Liver (tissue), 9 donors: Measurements from ENCODE around the gene GRK1. TPM values are rescaled to one million over a fixed set of nuclear protein-coding genes. Genes with fewer than 3 reads are reported as not detected.

Experiments used
- DNase-seq: peaks from one replicate; pipeline ENCODE4 v3.0.0-alpha.2; 2017; ENCODE audit warnings: low spot score
- H3K27ac ChIP-seq, 2 donors: one replicate each; pipeline ENCODE4 v1.7.0; 2013; ENCODE audit warnings: inconsistent platforms in 2 of 2, low read length in 2 of 2, control low read depth in 1 of 2, low read depth in 1 of 2, mild to moderate bottlenecking in 1 of 2
- H3K27me3 ChIP-seq, 4 donors: one replicate each; pipeline versions ENCODE4 v1.6.1 to v1.7.0; 2013; ENCODE audit warnings: low read length in 3 of 4, inconsistent platforms in 1 of 4, mild to moderate bottlenecking in 1 of 4, moderate library complexity in 1 of 4; ENCODE audit not compliant: control insufficient read depth in 4 of 4, insufficient read depth in 4 of 4
- H3K36me3 ChIP-seq, 4 donors: one replicate each; pipeline versions ENCODE4 v1.6.1 to v1.7.0; 2013; ENCODE audit warnings: low read length in 3 of 4, mild to moderate bottlenecking in 3 of 4, low read depth in 1 of 4, moderate library complexity in 1 of 4; ENCODE audit not compliant: control insufficient read depth in 4 of 4, insufficient read depth in 3 of 4
- H3K4me1 ChIP-seq, 4 donors: one replicate each; pipeline versions ENCODE4 v1.6.1 to v1.7.0; 2013; ENCODE audit warnings: low read length in 3 of 4, mild to moderate bottlenecking in 3 of 4, moderate library complexity in 1 of 4; ENCODE audit not compliant: control insufficient read depth in 4 of 4, insufficient read depth in 4 of 4
- H3K4me3 ChIP-seq, 3 donors: one replicate each; pipeline versions ENCODE4 v1.6.1 to v1.7.0; 2013; ENCODE audit warnings: low read length in 3 of 3, control low read depth in 1 of 3, low read depth in 1 of 3, mild to moderate bottlenecking in 1 of 3
- H3K9ac ChIP-seq, 2 donors: one replicate each; pipeline ENCODE4 v1.7.0; 2013; ENCODE audit warnings: low read length in 2 of 2, mild to moderate bottlenecking in 2 of 2, moderate library complexity in 2 of 2, control low read depth in 1 of 2, low read depth in 1 of 2
- H3K9me3 ChIP-seq, 4 donors: one replicate each; pipeline versions ENCODE4 v1.6.1 to v1.7.0; 2013; ENCODE audit warnings: low read length in 3 of 4; ENCODE audit not compliant: control insufficient read depth in 4 of 4
- EGR1 ChIP-seq, 2 donors: IDR thresholded peaks; 2 replicates each; pipeline ENCODE4 v1.6.1; 2016 to 2018; ENCODE audit warnings: antibody characterized with exemption in 2 of 2, low read depth in 2 of 2
- FOXA1 ChIP-seq: IDR thresholded peaks from 2 replicates; pipeline ENCODE4 v1.6.1; 2016; ENCODE audit warnings: antibody characterized with exemption
- FOXA2 ChIP-seq: IDR thresholded peaks from 2 replicates; pipeline ENCODE4 v1.6.1; 2016; ENCODE audit warnings: antibody characterized with exemption
- GABPA ChIP-seq, 2 donors: IDR thresholded peaks in 1 of 2; conservative IDR thresholded peaks in 1 of 2; 2 replicates each; pipeline ENCODE4 v1.6.1; 2016; ENCODE audit warnings: antibody characterized with exemption in 2 of 2, mild to moderate bottlenecking in 1 of 2, moderate library complexity in 1 of 2
- HNF4A ChIP-seq, 2 donors: conservative IDR thresholded peaks; 2 replicates each; pipeline ENCODE4 v1.6.1; 2016; ENCODE audit warnings: antibody characterized with exemption in 2 of 2, mild to moderate bottlenecking in 2 of 2
- HNF4G ChIP-seq: IDR thresholded peaks from 2 replicates; pipeline ENCODE4 v1.6.1; 2016; ENCODE audit warnings: antibody characterized with exemption
- JUND ChIP-seq, 2 donors: IDR thresholded peaks; 2 replicates each; pipeline ENCODE4 v1.6.1; 2016; ENCODE audit warnings: antibody characterized with exemption in 2 of 2
- NR2F2 ChIP-seq: IDR thresholded peaks from 2 replicates; pipeline ENCODE4 v1.6.1; 2016; ENCODE audit warnings: antibody characterized with exemption
- RAD21 ChIP-seq, 2 donors: IDR thresholded peaks; 2 replicates each; pipeline ENCODE4 v1.6.1; 2016; ENCODE audit warnings: antibody characterized with exemption in 2 of 2, mild to moderate bottlenecking in 2 of 2
- RXRA ChIP-seq, 2 donors: IDR thresholded peaks; 2 replicates each; pipeline ENCODE4 v1.6.1; 2017 to 2018; ENCODE audit warnings: antibody characterized with exemption in 2 of 2, mild to moderate bottlenecking in 1 of 2
- SP1 ChIP-seq: IDR thresholded peaks from 2 replicates; pipeline ENCODE4 v1.6.1; 2018; ENCODE audit warnings: antibody characterized with exemption, mild to moderate bottlenecking
- TAF1 ChIP-seq: conservative IDR thresholded peaks from 2 replicates; pipeline ENCODE4 v1.6.1; 2016; ENCODE audit warnings: antibody characterized with exemption, mild to moderate bottlenecking
- YY1 ChIP-seq: IDR thresholded peaks from 2 replicates; pipeline ENCODE4 v1.6.1; 2016; ENCODE audit warnings: antibody characterized with exemption, mild to moderate bottlenecking
- WGBS: extraction: QIAGEN DNeasy Blood & Tissue Kit; methylation state at CpG from one replicate; pipeline ENCODE4 v1.1.7; 2013; 5-methylcytosine and 5-hydroxymethylcytosine counted together
- polyA plus RNA-seq, 2 donors: library from polyadenylated mRNA; stranded (reverse) in 1 of 2; unstranded in 1 of 2; fragments of 200-250 nt in 1 of 2; fragments of >200 nt in 1 of 2; fragmentation: Nextera tagmentation in 1 of 2; extraction: Ambion mirVana in 1 of 2; gene quantifications; one replicate each; pipeline versions ENCODE4 v1.2.1 to v1.2.3, GENCODE V29; 2013 to 2015
- total RNA-seq, 2 donors: library from RNA; depleted of rRNA; stranded (reverse); fragments of >200 nt; gene quantifications; one replicate each; pipeline ENCODE4 v1.2.3, GENCODE V29; 2014
- TF ChIP-seq, protein P1 (sequence below): IDR thresholded peaks from 2 replicates; pipeline ENCODE4 v1.6.1; 2016; ENCODE audit warnings: antibody characterized with exemption
- TF ChIP-seq, protein P2 (sequence below): fragments of 150-350 bp; IDR thresholded peaks from 2 replicates; pipeline ENCODE4 v1.5.1; 2017; ENCODE audit warnings: improper control_type of control experiment, low read depth, low read length; ENCODE audit not compliant: missing input control
- TF ChIP-seq, protein P3 (sequence below): IDR thresholded peaks from 2 replicates; pipeline ENCODE4 v1.6.1; 2016; ENCODE audit warnings: antibody characterized with exemption
- TF ChIP-seq, protein P4 (sequence below): IDR thresholded peaks from 2 replicates; pipeline ENCODE4 v1.6.1; 2016; ENCODE audit warnings: antibody characterized with exemption
- donor health status: healthy.
- donor health status: healthy.
- donor health status: healthy.
- donor health status: healthy.
- donor health status: healthy.

The GRK1 gene
- total and polyA plus RNA-seq, 4 donors = 0.05 TPM; not detected in 3

DNA sequence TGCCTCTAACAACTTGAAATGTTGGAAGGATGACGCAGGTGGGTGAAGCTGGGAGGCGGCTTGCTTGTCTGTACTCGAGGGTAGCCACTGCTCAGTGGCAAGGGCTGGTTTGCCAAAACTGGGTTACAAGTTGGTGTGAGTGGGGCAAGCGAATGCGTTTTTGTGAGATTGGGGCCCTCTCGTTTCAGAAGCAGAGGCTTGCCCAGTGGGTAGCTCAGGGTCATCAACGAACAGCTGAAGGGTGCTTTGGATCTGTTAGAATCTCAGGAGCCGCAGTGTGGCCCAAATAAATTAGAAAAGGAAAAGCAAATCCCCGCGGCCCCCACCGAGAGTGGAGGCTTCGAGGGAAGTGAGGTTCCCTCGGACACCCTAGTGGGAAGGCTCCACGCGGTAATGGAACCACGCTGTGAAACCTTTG is 16.3 kb upstream of the GRK1 start:
- Histone ChIP-seq H3K27ac (no peak overlapping the region), H3K27me3 (no peaks in the 10 kb centered on the region), H3K4me3 (no peak overlapping the region), H3K36me3 (no peaks in the 10 kb centered on the region), H3K9ac (no peak overlapping the region), H3K9me3 (no peaks in the 10 kb centered on the region), H3K4me1 (peaks cover 13 to 24% (median 19%) of the 10 kb centered on the region in 4 donors)
- 93% methylated on average over 16 of the region's 16 CpGs for WGBS
- no peak for DNase-seq
- no peak for TF ChIP-seq RAD21 (IDR thresholded peaks at IDR 0.05)
- TF ChIP-seq GABPA (IDR thresholded peaks at IDR 0.05 in 1 of 2, conservative IDR thresholded peaks at IDR 0.05 in 1 of 2) = no peak
- TF ChIP-seq RXRA (IDR thresholded peaks at IDR 0.05) = no peak
- TF ChIP-seq, protein P1, sequence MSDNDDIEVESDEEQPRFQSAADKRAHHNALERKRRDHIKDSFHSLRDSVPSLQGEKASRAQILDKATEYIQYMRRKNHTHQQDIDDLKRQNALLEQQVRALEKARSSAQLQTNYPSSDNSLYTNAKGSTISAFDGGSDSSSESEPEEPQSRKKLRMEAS = no peak
- TF ChIP-seq NR2F2 = no peak
- TF ChIP-seq EGR1 (IDR thresholded peaks at IDR 0.05; ENCODE audit: low read depth in 2 of 2) = no peak
- TF ChIP-seq, protein P2, sequence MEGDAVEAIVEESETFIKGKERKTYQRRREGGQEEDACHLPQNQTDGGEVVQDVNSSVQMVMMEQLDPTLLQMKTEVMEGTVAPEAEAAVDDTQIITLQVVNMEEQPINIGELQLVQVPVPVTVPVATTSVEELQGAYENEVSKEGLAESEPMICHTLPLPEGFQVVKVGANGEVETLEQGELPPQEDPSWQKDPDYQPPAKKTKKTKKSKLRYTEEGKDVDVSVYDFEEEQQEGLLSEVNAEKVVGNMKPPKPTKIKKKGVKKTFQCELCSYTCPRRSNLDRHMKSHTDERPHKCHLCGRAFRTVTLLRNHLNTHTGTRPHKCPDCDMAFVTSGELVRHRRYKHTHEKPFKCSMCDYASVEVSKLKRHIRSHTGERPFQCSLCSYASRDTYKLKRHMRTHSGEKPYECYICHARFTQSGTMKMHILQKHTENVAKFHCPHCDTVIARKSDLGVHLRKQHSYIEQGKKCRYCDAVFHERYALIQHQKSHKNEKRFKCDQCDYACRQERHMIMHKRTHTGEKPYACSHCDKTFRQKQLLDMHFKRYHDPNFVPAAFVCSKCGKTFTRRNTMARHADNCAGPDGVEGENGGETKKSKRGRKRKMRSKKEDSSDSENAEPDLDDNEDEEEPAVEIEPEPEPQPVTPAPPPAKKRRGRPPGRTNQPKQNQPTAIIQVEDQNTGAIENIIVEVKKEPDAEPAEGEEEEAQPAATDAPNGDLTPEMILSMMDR = no peak
- TF ChIP-seq, protein P3, sequence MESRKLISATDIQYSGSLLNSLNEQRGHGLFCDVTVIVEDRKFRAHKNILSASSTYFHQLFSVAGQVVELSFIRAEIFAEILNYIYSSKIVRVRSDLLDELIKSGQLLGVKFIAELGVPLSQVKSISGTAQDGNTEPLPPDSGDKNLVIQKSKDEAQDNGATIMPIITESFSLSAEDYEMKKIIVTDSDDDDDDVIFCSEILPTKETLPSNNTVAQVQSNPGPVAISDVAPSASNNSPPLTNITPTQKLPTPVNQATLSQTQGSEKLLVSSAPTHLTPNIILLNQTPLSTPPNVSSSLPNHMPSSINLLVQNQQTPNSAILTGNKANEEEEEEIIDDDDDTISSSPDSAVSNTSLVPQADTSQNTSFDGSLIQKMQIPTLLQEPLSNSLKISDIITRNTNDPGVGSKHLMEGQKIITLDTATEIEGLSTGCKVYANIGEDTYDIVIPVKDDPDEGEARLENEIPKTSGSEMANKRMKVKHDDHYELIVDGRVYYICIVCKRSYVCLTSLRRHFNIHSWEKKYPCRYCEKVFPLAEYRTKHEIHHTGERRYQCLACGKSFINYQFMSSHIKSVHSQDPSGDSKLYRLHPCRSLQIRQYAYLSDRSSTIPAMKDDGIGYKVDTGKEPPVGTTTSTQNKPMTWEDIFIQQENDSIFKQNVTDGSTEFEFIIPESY = no peak
- TF ChIP-seq SP1 = no peak
- TF ChIP-seq FOXA1 = no peak
- TF ChIP-seq TAF1 = no peak
- TF ChIP-seq, protein P4, sequence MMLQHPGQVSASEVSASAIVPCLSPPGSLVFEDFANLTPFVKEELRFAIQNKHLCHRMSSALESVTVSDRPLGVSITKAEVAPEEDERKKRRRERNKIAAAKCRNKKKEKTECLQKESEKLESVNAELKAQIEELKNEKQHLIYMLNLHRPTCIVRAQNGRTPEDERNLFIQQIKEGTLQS = no peak
- TF ChIP-seq FOXA2 = no peak
- no peak for TF ChIP-seq YY1

DNA sequence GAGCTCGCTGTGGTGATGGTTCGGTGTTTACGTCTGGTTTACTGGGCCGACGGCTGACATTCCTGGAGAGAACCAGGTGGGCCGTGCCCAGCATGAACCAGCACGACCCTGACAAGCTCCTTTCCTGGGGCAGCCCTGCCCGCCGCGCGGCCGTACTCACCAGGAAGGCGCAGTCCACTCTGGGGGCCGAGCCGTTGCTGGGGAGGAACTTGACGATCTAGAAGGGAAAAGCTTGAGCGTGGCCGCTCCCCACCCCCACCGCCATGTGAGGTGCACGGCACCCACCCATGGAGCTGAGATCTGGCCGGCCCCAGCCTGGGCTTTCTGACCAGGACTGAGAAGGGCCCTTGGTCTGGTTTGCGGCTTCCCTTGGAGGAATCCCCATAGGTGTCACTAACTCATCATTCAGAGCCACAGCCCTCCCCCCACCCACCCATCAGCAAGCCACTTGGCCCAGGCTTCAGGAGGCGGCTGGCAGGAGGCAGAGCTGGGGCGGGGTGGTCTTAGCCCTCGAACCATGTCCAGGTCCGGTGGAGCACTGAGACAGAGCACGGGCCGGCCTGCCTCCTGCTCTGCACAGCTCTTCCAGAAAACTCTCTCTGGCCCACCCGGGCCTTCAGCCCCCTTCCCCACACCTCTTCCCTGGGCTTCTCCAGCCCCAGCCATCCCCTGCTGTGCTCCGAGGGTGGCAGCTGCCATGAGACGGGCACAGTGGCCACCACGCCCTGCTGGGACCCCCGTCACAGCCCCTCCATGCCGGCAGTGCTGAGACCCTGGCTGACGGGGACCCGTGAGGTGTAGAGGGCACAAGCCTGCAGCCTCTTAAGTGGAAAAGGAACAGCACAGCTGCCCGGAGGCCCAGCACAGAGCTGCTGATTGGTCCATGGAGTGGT is 15.3 kb upstream of the GRK1 start:
- Histone ChIP-seq H3K27me3 (no peaks in the 10 kb centered on the region), H3K36me3 (no peaks in the 10 kb centered on the region), H3K27ac (no peak overlapping the region), H3K4me1 (peaks cover 8 to 15% (median 13%) of the 10 kb centered on the region in 4 donors), H3K9me3 (no peaks in the 10 kb centered on the region), H3K4me3 (no peak overlapping the region), H3K9ac (no peak overlapping the region)
- DNase-seq = no peak
- TF ChIP-seq EGR1 (IDR thresholded peaks at IDR 0.05; ENCODE audit: low read depth in 2 of 2) = no peak
- TF ChIP-seq FOXA1 = no peak
- no peak for TF ChIP-seq JUND (IDR thresholded peaks at IDR 0.05)
- no peak for TF ChIP-seq SP1
- TF ChIP-seq, protein P1 = no peak
- TF ChIP-seq, protein P3 = no peak
- no peak for TF ChIP-seq YY1
- TF ChIP-seq, protein P2 = no peak
- TF ChIP-seq HNF4G = no peak
- no peak for TF ChIP-seq GABPA (IDR thresholded peaks at IDR 0.05 in 1 of 2, conservative IDR thresholded peaks at IDR 0.05 in 1 of 2)
- TF ChIP-seq RAD21 (IDR thresholded peaks at IDR 0.05) = no peak
- no peak for TF ChIP-seq HNF4A (conservative IDR thresholded peaks at IDR 0.05)
- TF ChIP-seq FOXA2 = no peak
- TF ChIP-seq, protein P4 = no peak
- no peak for TF ChIP-seq RXRA (IDR thresholded peaks at IDR 0.05)
- TF ChIP-seq TAF1 = no peak
- 96% methylated on average over 37 of the region's 37 CpGs for WGBS
